ENCODE data around the gene DRD5.
"Not testable (repeated sequence)": the region's sequence is repeated elsewhere in the genome, so short reads cannot be mapped to it uniquely, and the experiment has no call there.

Gene DRD5

DNA sequence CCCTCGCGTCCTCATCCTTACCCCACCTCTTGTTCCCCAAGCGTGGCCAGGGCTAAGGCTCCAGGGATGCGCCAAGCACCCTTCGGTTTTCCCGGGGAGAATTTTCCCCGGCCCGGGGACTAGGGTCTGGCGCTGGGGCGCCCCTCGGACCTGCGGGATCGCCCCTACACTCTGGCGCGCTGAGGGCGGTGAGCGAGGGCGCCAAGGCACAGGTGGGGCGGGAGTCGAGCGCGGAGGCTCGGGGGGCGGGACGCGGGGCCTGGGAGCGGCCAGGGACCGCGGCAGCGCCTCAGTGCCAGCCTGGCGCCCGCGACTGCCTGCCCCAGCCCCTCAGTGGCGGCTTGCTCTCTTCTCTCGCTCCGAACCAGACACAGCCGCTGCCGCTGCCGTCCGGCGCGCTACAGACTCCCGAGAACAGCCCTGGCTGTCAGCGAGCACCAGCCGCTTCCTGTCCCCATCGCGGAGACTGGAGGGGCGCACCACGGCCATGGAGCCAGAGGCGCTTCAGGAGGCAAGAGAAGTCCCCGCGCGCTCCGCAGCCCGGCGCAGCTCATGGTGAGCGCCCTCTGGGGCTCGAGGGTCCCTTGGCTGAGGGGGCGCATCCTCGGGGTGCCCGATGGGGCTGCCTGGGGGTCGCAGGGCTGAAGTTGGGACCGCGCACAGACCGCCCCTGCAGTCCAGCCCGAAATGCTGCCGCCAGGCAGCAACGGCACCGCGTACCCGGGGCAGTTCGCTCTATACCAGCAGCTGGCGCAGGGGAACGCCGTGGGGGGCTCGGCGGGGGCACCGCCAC is at the start of gene DRD5:
Gene DRD5, plus strand, starts transcription at position 292 of the 793 bp plus-strand sequence. Its CDS starts 396 bp downstream, at position 688.
- peak within 1 kb of the TSS; percentile 58; the same call in 1 of the 2 replicates for H3K4me3 ChIP-seq (ENCODE audit: low read length)
- H3K27ac ChIP-seq (ENCODE audit: low read length): no peak within 1 kb of the TSS
- peaks cover 60% of the 10 kb centered on the region for H3K27me3 ChIP-seq (ENCODE audit: insufficient read depth, low read length)
- H3K4me1 ChIP-seq (ENCODE audit: insufficient read depth, low read length): no peaks in the 10 kb centered on the region
- H3K9ac ChIP-seq (ENCODE audit: low read depth, low read length): no peak within 1 kb of the TSS
- no peaks in the 10 kb centered on the region for H3K36me3 ChIP-seq (ENCODE audit: insufficient read depth, low read depth, low read length)
- H3K9me3 ChIP-seq (ENCODE audit: insufficient read depth, low read depth, low read length): no peaks in the 10 kb centered on the region

DNA sequence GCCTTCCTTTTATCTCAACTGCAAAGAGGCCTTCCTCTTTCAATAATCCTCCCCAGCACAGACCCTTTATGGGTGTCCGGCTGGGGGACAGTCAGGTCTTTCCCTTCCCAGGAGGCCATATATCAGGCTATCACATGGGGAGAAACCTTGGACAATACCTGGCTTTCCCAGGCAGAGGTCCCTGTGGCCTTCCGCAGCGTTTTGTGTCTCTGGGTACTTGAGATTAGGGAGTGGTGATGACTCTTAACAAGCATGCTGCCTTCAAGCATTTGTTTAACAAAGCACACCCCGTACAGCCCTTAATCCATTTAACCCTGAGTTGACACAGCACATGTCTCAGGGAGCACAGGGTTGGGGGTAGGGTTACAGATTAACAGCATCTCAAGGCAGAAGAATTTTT is 49.2 kb upstream of the DRD5 start:
- H3K27ac ChIP-seq (ENCODE audit: low read length); H3K36me3 ChIP-seq (ENCODE audit: insufficient read depth, low read depth, low read length); H3K4me3 ChIP-seq (ENCODE audit: low read length); H3K9me3 ChIP-seq (ENCODE audit: insufficient read depth, low read depth, low read length); H3K4me1 ChIP-seq (ENCODE audit: insufficient read depth, low read length); H3K27me3 ChIP-seq (ENCODE audit: insufficient read depth, low read length); H3K9ac ChIP-seq (ENCODE audit: low read depth, low read length): not testable (repeated sequence)

DNA sequence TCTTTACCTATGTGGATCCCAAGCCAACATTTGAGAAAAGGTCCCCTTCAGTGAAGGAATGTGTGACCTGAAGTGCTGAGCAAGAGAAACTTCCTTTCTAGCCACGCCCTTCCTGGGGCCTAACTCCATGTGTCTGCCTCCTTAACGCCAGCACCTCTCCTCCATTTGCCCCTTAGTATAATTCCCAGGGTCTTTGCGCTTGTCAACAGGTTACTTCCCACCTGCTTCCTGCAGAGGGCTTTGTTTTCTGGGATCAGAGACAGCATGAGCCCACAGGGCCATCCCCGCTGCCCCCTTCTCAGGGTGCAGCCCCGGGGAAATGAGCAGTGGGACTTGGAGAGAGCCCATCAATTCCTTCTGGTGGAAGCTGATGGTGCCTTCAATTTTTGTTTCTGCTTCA is 45.9 kb upstream of the DRD5 start:
- Histone ChIP-seq H3K27me3 (ENCODE audit: insufficient read depth, low read length) (no peaks in the 10 kb centered on the region), H3K27ac (ENCODE audit: low read length) (no peak overlapping the region), H3K9me3 (ENCODE audit: insufficient read depth, low read depth, low read length) (no peaks in the 10 kb centered on the region), H3K9ac (ENCODE audit: low read depth, low read length) (no peak overlapping the region), H3K4me3 (ENCODE audit: low read length) (no peak overlapping the region), H3K36me3 (ENCODE audit: insufficient read depth, low read depth, low read length) (no peaks in the 10 kb centered on the region), H3K4me1 (ENCODE audit: insufficient read depth, low read length) (no peaks in the 10 kb centered on the region)

DNA sequence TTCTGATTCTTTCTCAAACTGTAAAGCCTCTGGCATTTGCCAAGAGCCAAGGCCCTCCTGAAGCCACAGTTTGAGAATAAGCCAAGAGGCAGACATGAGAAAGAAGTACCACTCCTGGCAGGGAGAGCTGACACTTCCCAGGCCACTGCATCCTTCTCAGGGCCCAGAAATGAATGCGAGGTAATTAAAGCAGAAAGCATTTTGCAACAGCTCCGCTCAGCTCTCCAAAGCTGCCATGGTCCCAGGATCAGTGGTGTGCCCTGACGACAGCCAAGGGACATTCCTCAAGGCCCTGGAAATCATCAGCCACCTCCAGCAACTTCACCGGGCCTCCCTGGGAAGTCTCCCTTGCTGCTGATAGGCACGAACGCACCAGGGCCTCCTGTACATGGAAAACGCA is 44.2 kb upstream of the DRD5 start:
- H3K9me3 ChIP-seq (ENCODE audit: insufficient read depth, low read depth, low read length); H3K36me3 ChIP-seq (ENCODE audit: insufficient read depth, low read depth, low read length); H3K4me3 ChIP-seq (ENCODE audit: low read length); H3K9ac ChIP-seq (ENCODE audit: low read depth, low read length); H3K4me1 ChIP-seq (ENCODE audit: insufficient read depth, low read length); H3K27me3 ChIP-seq (ENCODE audit: insufficient read depth, low read length); H3K27ac ChIP-seq (ENCODE audit: low read length): not testable (repeated sequence)

DNA sequence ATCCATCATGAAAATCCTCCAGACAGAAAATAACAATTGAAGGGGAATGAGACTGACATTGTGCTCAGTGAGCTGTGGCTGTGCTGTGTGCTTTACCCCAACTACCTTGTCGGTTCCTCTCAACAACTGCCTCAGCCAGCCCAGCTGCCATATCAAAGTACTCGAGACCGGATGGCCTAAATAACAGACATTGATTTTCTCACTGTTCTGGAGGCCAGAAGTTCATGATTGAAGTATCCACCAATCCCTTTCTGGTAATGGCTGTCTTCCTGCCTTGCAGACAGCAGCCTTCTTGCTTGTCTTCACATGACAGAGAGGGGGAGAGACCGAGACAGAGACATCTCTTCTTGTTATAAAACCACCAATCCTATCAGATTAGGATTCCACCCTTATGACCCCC is 37.6 kb upstream of the DRD5 start:
- not testable (repeated sequence) for H3K4me1 ChIP-seq (ENCODE audit: insufficient read depth, low read length)

DNA sequence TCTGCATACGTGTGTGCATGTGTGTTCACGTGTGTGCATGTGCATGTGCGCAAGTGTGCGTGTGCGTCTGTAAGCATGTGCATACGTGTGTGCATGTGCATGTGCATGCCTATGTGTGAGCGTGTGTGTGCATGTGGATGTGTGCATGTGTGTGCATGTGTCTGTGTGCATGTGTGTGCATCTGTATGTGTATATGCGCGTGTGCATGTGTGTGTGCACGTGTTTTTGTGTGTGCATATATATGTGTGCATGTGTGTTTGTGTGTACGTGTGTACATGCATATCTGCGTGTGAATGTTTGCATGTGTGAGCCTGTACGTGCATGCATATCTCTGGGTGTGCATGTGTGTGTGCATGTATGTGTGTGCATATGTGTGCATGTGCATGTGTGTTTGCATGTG is 35.7 kb upstream of the DRD5 start:
- H3K9ac ChIP-seq (ENCODE audit: low read depth, low read length): no peak overlapping the region
- H3K9me3 ChIP-seq (ENCODE audit: insufficient read depth, low read depth, low read length): no peaks in the 10 kb centered on the region
- H3K4me3 ChIP-seq (ENCODE audit: low read length): no peak overlapping the region
- no peaks in the 10 kb centered on the region for H3K36me3 ChIP-seq (ENCODE audit: insufficient read depth, low read depth, low read length)
- no peaks in the 10 kb centered on the region for H3K4me1 ChIP-seq (ENCODE audit: insufficient read depth, low read length)
- H3K27ac ChIP-seq (ENCODE audit: low read length): no peak overlapping the region
- H3K27me3 ChIP-seq (ENCODE audit: insufficient read depth, low read length): no peaks in the 10 kb centered on the region

More for the DNA sequence above, 37.6 kb upstream of the DRD5 start:
- H3K9me3 ChIP-seq (ENCODE audit: insufficient read depth, low read depth, low read length); H3K4me3 ChIP-seq (ENCODE audit: low read length); H3K9ac ChIP-seq (ENCODE audit: low read depth, low read length); H3K27ac ChIP-seq (ENCODE audit: low read length); H3K27me3 ChIP-seq (ENCODE audit: insufficient read depth, low read length); H3K36me3 ChIP-seq (ENCODE audit: insufficient read depth, low read depth, low read length): not testable (repeated sequence)

DNA sequence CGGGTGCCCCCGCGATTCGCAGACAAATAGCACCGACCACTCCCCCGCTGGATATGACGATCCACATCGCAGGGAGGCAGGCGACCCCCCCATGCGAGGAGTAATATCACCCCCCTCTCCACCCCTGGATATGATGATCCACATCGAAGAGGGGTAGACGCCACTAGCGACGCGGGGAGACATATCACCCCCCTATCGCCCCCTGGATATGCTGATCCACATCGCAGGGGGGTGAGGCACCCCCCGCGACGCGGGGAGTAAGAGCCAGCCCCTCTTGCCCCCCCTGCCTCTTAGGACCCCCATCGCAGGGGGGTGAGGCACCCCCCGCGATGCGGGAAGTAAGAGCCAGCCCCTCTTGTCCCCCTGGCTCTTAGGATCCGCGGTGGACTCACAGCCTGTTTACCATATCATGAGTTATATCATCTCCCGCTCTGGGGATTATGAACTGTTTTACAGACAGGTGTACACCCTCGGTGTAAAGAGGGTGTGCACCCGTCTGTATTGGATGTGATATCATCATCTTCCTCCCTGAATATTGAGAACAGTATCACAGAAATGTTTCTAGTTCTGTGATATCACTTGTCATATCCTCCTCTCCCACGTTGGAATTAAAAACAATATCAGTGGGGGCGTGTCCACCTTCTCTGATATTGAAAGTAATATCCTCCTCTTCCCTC is 22.7 kb upstream of the DRD5 start:
- Histone ChIP-seq H3K27me3 (ENCODE audit: insufficient read depth, low read length) (no peaks in the 10 kb centered on the region; the same call in 1 of the 2 replicates), H3K4me3 (ENCODE audit: low read length) (no peak overlapping the region), H3K9me3 (ENCODE audit: insufficient read depth, low read depth, low read length) (no peaks in the 10 kb centered on the region), H3K36me3 (ENCODE audit: insufficient read depth, low read depth, low read length) (no peaks in the 10 kb centered on the region), H3K27ac (ENCODE audit: low read length) (no peak overlapping the region), H3K4me1 (ENCODE audit: insufficient read depth, low read length) (no peaks in the 10 kb centered on the region), H3K9ac (ENCODE audit: low read depth, low read length) (no peak overlapping the region)

DNA sequence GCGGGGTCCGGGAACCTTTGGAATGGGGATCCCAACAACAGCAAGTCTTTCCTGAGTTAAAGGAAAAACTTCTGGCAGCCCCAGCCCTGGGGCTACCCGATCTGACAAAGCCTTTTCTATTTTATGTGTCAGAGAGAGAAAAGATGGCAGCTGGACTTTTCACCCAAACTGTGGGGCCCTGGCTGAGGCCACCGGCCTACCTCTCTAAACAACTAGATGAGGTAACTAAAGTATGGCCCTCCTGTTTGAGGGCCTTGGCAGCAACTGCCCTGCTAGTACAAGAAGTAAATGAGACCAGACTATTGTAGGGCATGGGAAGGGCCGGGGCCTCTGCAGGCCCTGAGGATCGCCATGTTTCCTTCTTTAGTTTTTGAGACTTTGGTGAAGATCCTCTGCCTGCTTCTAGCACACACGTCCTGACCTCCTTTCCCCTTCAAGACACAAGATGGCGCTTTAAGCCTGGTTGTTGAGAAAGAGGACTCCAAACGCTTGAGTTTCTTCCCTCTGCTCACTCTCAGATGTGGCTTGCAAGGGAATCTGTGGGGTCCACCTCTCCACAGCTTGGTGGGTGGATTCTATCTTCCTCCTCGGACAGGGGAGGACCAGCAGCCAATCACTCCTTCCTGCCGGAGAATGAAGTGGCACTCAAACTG is 18.5 kb upstream of the DRD5 start:
- H3K27ac ChIP-seq (ENCODE audit: low read length): no peak overlapping the region

DNA sequence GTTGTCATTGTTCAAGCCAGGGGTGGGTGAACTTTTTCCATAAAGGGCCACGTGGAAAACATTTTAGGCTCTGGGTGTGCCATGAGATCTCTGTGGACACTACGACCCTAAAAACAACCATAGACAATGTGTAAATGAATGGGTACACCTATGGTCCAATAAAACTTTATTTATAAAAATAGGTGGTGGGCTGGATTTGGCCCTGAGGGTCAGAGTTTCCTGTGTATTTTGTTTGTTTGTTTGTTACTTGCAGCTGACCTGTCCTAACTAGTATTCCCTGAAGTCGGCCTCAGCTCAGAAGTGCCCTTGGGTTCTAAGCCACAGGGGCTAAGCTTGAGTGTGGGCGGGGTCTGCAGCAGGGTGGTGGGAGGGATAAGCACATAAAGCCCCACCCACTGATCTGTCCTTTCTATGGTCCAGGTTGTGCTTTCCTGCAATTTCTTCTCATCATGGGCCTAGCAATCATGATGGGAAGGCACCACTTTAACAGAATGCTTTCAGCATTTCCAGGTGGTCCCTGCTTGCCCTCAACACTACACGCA is 17.2 kb upstream of the DRD5 start:
- H3K4me3 ChIP-seq (ENCODE audit: low read length): no peak overlapping the region
- H3K27me3 ChIP-seq (ENCODE audit: insufficient read depth, low read length): no peaks in the 10 kb centered on the region
- H3K4me1 ChIP-seq (ENCODE audit: insufficient read depth, low read length): no peaks in the 10 kb centered on the region
- no peaks in the 10 kb centered on the region for H3K36me3 ChIP-seq (ENCODE audit: insufficient read depth, low read depth, low read length)
- no peak overlapping the region for H3K9ac ChIP-seq (ENCODE audit: low read depth, low read length)
- no peaks in the 10 kb centered on the region for H3K9me3 ChIP-seq (ENCODE audit: insufficient read depth, low read depth, low read length)
- no peak overlapping the region for H3K27ac ChIP-seq (ENCODE audit: low read length)

More for the DNA sequence above, 18.5 kb upstream of the DRD5 start:
- no peaks in the 10 kb centered on the region for H3K4me1 ChIP-seq (ENCODE audit: insufficient read depth, low read length)
- no peaks in the 10 kb centered on the region for H3K9me3 ChIP-seq (ENCODE audit: insufficient read depth, low read depth, low read length)
- H3K4me3 ChIP-seq (ENCODE audit: low read length): no peak overlapping the region
- no peak overlapping the region for H3K9ac ChIP-seq (ENCODE audit: low read depth, low read length)
- H3K27me3 ChIP-seq (ENCODE audit: insufficient read depth, low read length): no peaks in the 10 kb centered on the region; the same call in 1 of the 2 replicates
- H3K36me3 ChIP-seq (ENCODE audit: insufficient read depth, low read depth, low read length): no peaks in the 10 kb centered on the region

DNA sequence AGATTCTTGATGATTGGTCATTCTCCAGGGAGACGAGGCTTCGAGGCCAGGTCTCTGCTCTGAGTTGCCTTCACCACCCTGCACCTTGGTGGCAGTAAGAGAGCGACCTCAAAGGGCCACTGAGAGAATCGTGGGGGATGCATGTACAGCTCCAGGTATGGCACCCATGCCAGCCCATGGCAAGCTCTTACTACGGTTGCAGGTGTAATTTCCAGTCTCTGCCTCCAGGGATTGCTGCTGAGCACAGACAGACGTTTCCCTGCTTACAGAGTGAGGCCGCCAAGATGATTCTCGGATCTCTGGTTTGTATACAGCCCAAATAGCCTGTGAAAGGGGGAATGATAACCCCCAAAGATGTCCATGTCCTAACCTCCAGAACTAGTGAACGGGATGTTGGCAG is 16.3 kb upstream of the DRD5 start:
- no peaks in the 10 kb centered on the region for H3K9me3 ChIP-seq (ENCODE audit: insufficient read depth, low read depth, low read length)

DNA sequence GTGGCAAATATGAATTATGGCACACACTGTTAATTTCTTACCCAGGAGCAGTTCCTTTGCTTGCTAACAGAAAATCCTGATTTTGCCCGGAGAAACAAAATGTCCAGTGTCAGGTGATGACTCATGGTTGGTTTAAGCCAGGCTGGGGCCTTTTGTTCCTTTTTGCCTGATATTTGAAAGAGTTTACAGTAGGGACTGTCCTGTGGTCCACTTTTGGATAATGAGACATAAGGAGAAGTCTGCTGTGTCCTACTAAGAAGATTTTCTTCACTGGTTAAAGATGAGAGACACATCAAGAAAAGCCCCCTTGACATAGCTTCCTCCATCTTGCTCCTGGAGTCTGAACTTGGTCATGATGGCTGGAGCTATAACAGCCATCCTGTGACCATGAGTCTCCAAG is 12.1 kb upstream of the DRD5 start:
- H3K27me3 ChIP-seq (ENCODE audit: insufficient read depth, low read length): peaks cover 5% of the 10 kb centered on the region; the same call in 1 of the 2 replicates
- H3K9ac ChIP-seq (ENCODE audit: low read depth, low read length): no peak overlapping the region
- no peak overlapping the region for H3K4me3 ChIP-seq (ENCODE audit: low read length)
- H3K4me1 ChIP-seq (ENCODE audit: insufficient read depth, low read length): no peaks in the 10 kb centered on the region
- H3K36me3 ChIP-seq (ENCODE audit: insufficient read depth, low read depth, low read length): no peaks in the 10 kb centered on the region
- no peaks in the 10 kb centered on the region for H3K9me3 ChIP-seq (ENCODE audit: insufficient read depth, low read depth, low read length)
- no peak overlapping the region for H3K27ac ChIP-seq (ENCODE audit: low read length)

More for the DNA sequence above, 16.3 kb upstream of the DRD5 start:
- H3K9ac ChIP-seq (ENCODE audit: low read depth, low read length): no peak overlapping the region
- no peaks in the 10 kb centered on the region for H3K27me3 ChIP-seq (ENCODE audit: insufficient read depth, low read length)
- no peaks in the 10 kb centered on the region for H3K36me3 ChIP-seq (ENCODE audit: insufficient read depth, low read depth, low read length)
- H3K4me1 ChIP-seq (ENCODE audit: insufficient read depth, low read length): no peaks in the 10 kb centered on the region
- no peak overlapping the region for H3K27ac ChIP-seq (ENCODE audit: low read length)
- H3K4me3 ChIP-seq (ENCODE audit: low read length): no peak overlapping the region
